Spleen (tissue), 11 donors: ENCODE measurements around the gene PDK4. TPM values are rescaled to one million over a fixed set of nuclear protein-coding genes. Genes with fewer than 3 reads are reported as not detected.

Experiments used
- DNase-seq: peaks from one replicate; pipeline ENCODE4 v3.0.0-alpha.2; 2020
- H3K27ac ChIP-seq, 8 donors: fragments of 200-600 bp; sonication (generic) in 7 of 8; 1 replicate in 4 of 8; 2 replicates in 4 of 8; pipeline versions ENCODE4 v1.5.0 to v1.8.0; 2016 to 2021; ENCODE audit warnings: inconsistent platforms in 4 of 8, mild to moderate bottlenecking in 4 of 8, moderate library complexity in 1 of 8
- H3K27me3 ChIP-seq, 7 donors: fragments of 200-600 bp; sonication (generic) in 6 of 7; replicated peaks in 1 of 7; 1 replicate in 4 of 7; 2 replicates in 3 of 7; pipeline versions ENCODE4 v1.5.0 to v1.8.0; 2016 to 2021; ENCODE audit warnings: inconsistent platforms in 3 of 7, mild to moderate bottlenecking in 1 of 7
- H3K36me3 ChIP-seq, 6 donors: fragments of 200-600 bp; sonication (generic) in 5 of 6; 1 replicate in 4 of 6; 2 replicates in 2 of 6; pipeline versions ENCODE4 v1.5.0 to v1.8.0; 2016 to 2021; ENCODE audit warnings: inconsistent platforms in 2 of 6
- H3K4me1 ChIP-seq, 6 donors: fragments of 200-600 bp; sonication (generic) in 5 of 6; 1 replicate in 3 of 6; 2 replicates in 3 of 6; pipeline versions ENCODE4 v1.5.0 to v1.8.0; 2016 to 2021; ENCODE audit warnings: inconsistent platforms in 3 of 6
- H3K4me3 ChIP-seq, 8 donors: fragments of 200-600 bp; sonication (generic) in 7 of 8; 1 replicate in 4 of 8; 2 replicates in 4 of 8; pipeline versions ENCODE4 v1.5.0 to v1.8.0; 2016 to 2021; ENCODE audit warnings: inconsistent platforms in 4 of 8, mild to moderate bottlenecking in 4 of 8, moderate library complexity in 2 of 8
- H3K9me3 ChIP-seq, 8 donors: fragments of 200-600 bp; sonication (generic) in 7 of 8; 1 replicate in 4 of 8; 2 replicates in 4 of 8; pipeline versions ENCODE4 v1.5.0 to v1.8.0; 2016 to 2021; ENCODE audit warnings: inconsistent platforms in 4 of 8
- POLR2A ChIP-seq, 3 donors: fragments of 450-650 bp; IDR thresholded peaks; one replicate each; pipeline ENCODE4 v1.5.1; 2017; ENCODE audit warnings: antibody characterized with exemption in 3 of 3, mild to moderate bottlenecking in 1 of 3
- POLR2AphosphoS5 ChIP-seq, 3 donors: sonication (generic); formaldehyde crosslinking; IDR thresholded peaks; one replicate each; pipeline ENCODE4 v1.5.1; 2017; ENCODE audit warnings: antibody characterized with exemption in 3 of 3
- WGBS, 5 donors: extraction: QIAGEN DNeasy Blood & Tissue Kit in 3 of 5; methylation state at CpG; one replicate each; pipeline versions ENCODE4 v1.1.5 to v1.1.7; 2013 to 2018; 5-methylcytosine and 5-hydroxymethylcytosine counted together
- intact Hi-C: fragments of 100-400 bp; cut with DNase I; formaldehyde crosslinking; loops from one replicate; pipeline ENCODE4 v1.15.0; 2023; ENCODE audit warnings: low total_unique reads
- polyA plus RNA-seq, 3 donors: library from polyadenylated mRNA; stranded (reverse); fragments of 200-250 nt; gene quantifications; one replicate each; pipeline ENCODE4 v1.2.1, GENCODE V29; 2013
- total RNA-seq, 7 donors: library from RNA; depleted of rRNA in 3 of 7; stranded (reverse); fragments of >200 nt in 3 of 7; fragmentation: NEBNext Ultra II Directional in 4 of 7; extraction: Animal tissue kit (Norgen Biotek cat#: 25700) in 4 of 7; gene quantifications; one replicate each; pipeline versions ENCODE4 v1.1.0 to v1.2.1, GENCODE V29; 2016 to 2021
- TF ChIP-seq, protein P1 (sequence below), 11 experiments: fragments of 200-600 bp in 7 of 11; fragments of 450-650 bp in 4 of 11; sonication (generic) in 4 of 11; IDR thresholded peaks in 8 of 11; conservative IDR thresholded peaks in 3 of 11; 1 replicate in 7 of 11; 2 replicates in 4 of 11; pipeline versions ENCODE4 v1.4.0 to v1.8.0; 2016 to 2021; ENCODE audit warnings: antibody characterized with exemption in 11 of 11, inconsistent platforms in 4 of 11, mild to moderate bottlenecking in 1 of 11
- donor health status: healthy with polysubstance abuse.
- donor health status: DM: no; HTN: no; CAD: no; lungs with moderate emphysema.
- donor health status: DM: no; HTN: no; CAD: no.
- donor health status: Bipolar disorder and iron deficiency.
- donor health status: healthy.
- donor health status: DM: no; HTN: no; CAD: no.
- donor health status: DM: yes; HTN: yes; CAD: no.

PDK4 gene
- total and polyA plus RNA-seq, 10 donors, result 21.1 to 1,055 (median 167) TPM

- peaks cover 0 to 3% (median under 1%) of the 10 kb centered on the region in 6 donors for H3K4me1 ChIP-seq
- no peaks in the 10 kb centered on the region for H3K27me3 ChIP-seq
- no peak overlapping the region for H3K27ac ChIP-seq
- intact Hi-C loops, result no loop called here
- no peaks in the 10 kb centered on the region for H3K9me3 ChIP-seq
- no peak for TF ChIP-seq POLR2AphosphoS5 (IDR thresholded peaks at IDR 0.05)
- no peak for TF ChIP-seq POLR2A (IDR thresholded peaks at IDR 0.05)
- TF ChIP-seq, protein P1, sequence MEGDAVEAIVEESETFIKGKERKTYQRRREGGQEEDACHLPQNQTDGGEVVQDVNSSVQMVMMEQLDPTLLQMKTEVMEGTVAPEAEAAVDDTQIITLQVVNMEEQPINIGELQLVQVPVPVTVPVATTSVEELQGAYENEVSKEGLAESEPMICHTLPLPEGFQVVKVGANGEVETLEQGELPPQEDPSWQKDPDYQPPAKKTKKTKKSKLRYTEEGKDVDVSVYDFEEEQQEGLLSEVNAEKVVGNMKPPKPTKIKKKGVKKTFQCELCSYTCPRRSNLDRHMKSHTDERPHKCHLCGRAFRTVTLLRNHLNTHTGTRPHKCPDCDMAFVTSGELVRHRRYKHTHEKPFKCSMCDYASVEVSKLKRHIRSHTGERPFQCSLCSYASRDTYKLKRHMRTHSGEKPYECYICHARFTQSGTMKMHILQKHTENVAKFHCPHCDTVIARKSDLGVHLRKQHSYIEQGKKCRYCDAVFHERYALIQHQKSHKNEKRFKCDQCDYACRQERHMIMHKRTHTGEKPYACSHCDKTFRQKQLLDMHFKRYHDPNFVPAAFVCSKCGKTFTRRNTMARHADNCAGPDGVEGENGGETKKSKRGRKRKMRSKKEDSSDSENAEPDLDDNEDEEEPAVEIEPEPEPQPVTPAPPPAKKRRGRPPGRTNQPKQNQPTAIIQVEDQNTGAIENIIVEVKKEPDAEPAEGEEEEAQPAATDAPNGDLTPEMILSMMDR (IDR thresholded peaks at IDR 0.05 in 8 of 11, conservative IDR thresholded peaks at IDR 0.05 in 3 of 11), result no peak
- 52 to 82% (median 60%) methylated on average over 3 of the region's 3 CpGs for WGBS, 5 donors
- DNase-seq, result no peak
- no peak overlapping the region for H3K4me3 ChIP-seq
- peaks cover 0 to 37% (median 16%) of the 10 kb centered on the region in 6 donors for H3K36me3 ChIP-seq
Measured at GRCh38 chr7:95581467-95581866, 14.8 kb downstream of the PDK4 start.

DNA sequence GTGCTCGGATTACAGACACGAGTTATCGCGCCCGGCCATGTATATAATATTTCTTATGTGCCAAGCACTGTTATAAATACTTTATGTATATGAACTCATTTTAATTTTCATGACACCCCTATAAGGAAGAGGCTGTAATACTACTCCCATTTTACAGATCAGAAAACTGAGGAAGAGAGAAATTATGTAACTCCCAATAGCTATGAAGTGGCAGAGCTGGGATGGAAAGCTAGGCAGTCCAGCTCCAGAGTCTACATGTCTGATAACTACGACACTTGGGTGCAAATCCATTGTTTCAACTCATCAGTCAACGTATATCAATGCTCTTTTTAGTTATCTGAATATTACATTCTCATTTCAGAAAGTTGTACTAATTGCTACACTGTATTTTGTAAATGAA is 17.0 kb downstream of the PDK4 start:
- TF ChIP-seq POLR2A (IDR thresholded peaks at IDR 0.05) (no peak), POLR2AphosphoS5 (IDR thresholded peaks at IDR 0.05) (no peak)
- TF ChIP-seq, protein P1 (IDR thresholded peaks at IDR 0.05 in 8 of 11, conservative IDR thresholded peaks at IDR 0.05 in 3 of 11), result no peak
- intact Hi-C loops, result no loop called here
- H3K27me3 ChIP-seq, result no peaks in the 10 kb centered on the region
- no peak overlapping the region for H3K4me3 ChIP-seq
- no peaks in the 10 kb centered on the region for H3K9me3 ChIP-seq
- peaks cover 0 to 16% (median 3%) of the 10 kb centered on the region in 6 donors for H3K36me3 ChIP-seq
- H3K27ac ChIP-seq, result no peak overlapping the region
- no peaks in the 10 kb centered on the region for H3K4me1 ChIP-seq
- WGBS, 5 donors, result 87 to 95% (median 91%) methylated on average over 7 of the region's 7 CpGs
- DNase-seq, result no peak

DNA sequence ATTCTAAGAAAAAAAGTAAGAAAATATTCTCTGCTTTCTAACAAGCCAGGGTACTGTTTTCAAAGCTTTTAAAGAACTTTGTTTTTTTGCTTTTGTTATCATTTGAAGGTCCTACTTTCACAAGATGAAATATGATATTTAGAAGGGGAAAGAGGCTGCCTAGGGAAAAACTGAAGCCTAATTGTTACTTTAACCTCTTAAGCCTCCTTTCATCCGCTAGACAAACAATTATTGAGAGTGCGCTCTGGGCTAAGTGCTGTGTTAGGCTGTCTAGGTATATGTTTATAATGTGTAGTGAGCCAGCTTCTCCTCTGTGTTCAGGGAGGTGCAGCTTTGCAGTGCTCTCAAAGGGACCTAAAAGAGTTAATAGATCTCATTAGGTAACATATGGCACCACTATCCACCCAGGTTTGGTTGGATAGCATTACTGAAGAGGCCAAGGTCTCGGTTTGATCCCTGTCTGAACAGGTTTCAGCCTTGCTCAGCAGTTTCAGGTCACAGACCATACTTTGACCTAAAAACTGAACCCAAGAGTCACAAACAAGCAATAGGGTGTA is 17.9 kb downstream of the PDK4 start:
- 64 to 84% (median 81%) methylated on average over 3 of the region's 3 CpGs for WGBS, 5 donors
- no peak overlapping the region for H3K27ac ChIP-seq
- peaks cover 0 to 6% (median 0%) of the 10 kb centered on the region in 8 donors for H3K9me3 ChIP-seq
- no peak overlapping the region for H3K4me3 ChIP-seq
- TF ChIP-seq POLR2AphosphoS5 (IDR thresholded peaks at IDR 0.05) (no peak), POLR2A (IDR thresholded peaks at IDR 0.05) (no peak)
- TF ChIP-seq, protein P1 (IDR thresholded peaks at IDR 0.05 in 8 of 11, conservative IDR thresholded peaks at IDR 0.05 in 3 of 11), result no peak
- no peaks in the 10 kb centered on the region for H3K27me3 ChIP-seq
- intact Hi-C loops, result no loop called here
- peaks cover 0 to 6% (median 0%) of the 10 kb centered on the region in 6 donors for H3K36me3 ChIP-seq
- no peaks in the 10 kb centered on the region for H3K4me1 ChIP-seq
- DNase-seq, result no peak

DNA sequence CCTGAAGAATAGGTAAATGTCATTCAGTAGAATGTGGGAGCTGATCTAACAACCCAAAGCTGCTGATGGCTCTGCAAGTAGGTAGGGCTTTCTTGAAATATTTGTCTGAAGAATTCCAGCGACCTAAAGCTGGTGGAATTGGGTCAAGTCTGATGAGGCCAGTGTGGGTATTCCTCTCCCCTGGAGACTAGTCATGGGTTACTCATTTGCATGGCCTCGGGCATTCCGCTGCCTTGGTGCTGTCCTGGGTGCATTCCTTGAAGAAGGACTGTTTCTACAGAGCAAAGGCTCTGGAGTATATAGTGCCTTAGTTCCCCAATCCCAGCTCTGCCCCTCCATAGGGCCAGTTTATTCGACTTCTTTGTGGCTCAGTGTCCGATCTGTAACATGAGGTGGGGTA is 19.2 kb downstream of the PDK4 start:
- no peak overlapping the region for H3K4me3 ChIP-seq
- DNase-seq, result no peak
- intact Hi-C loops, result no loop called here
- H3K9me3 ChIP-seq, result peaks cover 0 to 12% (median 0%) of the 10 kb centered on the region in 8 donors
- no peak overlapping the region for H3K27ac ChIP-seq
- 75 to 85% (median 78%) methylated on average over 5 of the region's 5 CpGs for WGBS, 5 donors
- H3K27me3 ChIP-seq, result no peaks in the 10 kb centered on the region
- no peaks in the 10 kb centered on the region for H3K4me1 ChIP-seq
- no peaks in the 10 kb centered on the region for H3K36me3 ChIP-seq
- TF ChIP-seq POLR2A (IDR thresholded peaks at IDR 0.05), result no peak
- TF ChIP-seq POLR2AphosphoS5 (IDR thresholded peaks at IDR 0.05), result no peak
- TF ChIP-seq, protein P1 (IDR thresholded peaks at IDR 0.05 in 8 of 11, conservative IDR thresholded peaks at IDR 0.05 in 3 of 11), result no peak
